Prostate gland (tissue), 2 donors: Measurements from ENCODE around the gene MAMDC2. TPM values are rescaled to one million over a fixed set of nuclear protein-coding genes. Genes with fewer than 3 reads are reported as not detected.

ENCODE experiments used
- DNase-seq: peaks from one replicate; pipeline ENCODE4 v3.0.0-alpha.2; 2019; ENCODE audit warnings: low spot score
- H3K27ac ChIP-seq, 2 donors: fragments of 200-600 bp; sonication (generic); 2 replicates each; pipeline ENCODE4 v1.5.1; 2017 to 2019
- H3K27me3 ChIP-seq: fragments of 200-600 bp; sonication (generic); replicated peaks from 2 replicates; pipeline ENCODE4 v1.5.1; 2019; ENCODE audit not compliant: insufficient read depth
- H3K36me3 ChIP-seq, 2 donors: fragments of 200-600 bp; sonication (generic); 1 replicate in 1 of 2; 2 replicates in 1 of 2; pipeline versions ENCODE4 v1.5.1 to v1.8.1; 2017 to 2019
- H3K4me1 ChIP-seq: fragments of 200-600 bp; sonication (generic); replicated peaks from 2 replicates; pipeline ENCODE4 v1.5.1; 2019
- H3K4me3 ChIP-seq, 2 donors: fragments of 200-600 bp; sonication (generic); 2 replicates each; pipeline ENCODE4 v1.5.1; 2017 to 2019
- H3K9me3 ChIP-seq: fragments of 200-600 bp; sonication (generic); 2 replicates; pipeline ENCODE4 v1.5.1; 2017
- CTCF ChIP-seq, 4 experiments: fragments of 200-600 bp in 2 of 4; fragments of 450-650 bp in 2 of 4; sonication (generic) in 2 of 4; IDR thresholded peaks; 1 replicate in 3 of 4; 2 replicates in 1 of 4; pipeline ENCODE4 v1.5.1; 2016 to 2019; ENCODE audit warnings: antibody characterized with exemption in 4 of 4, mild to moderate bottlenecking in 2 of 4, moderate library complexity in 2 of 4
- POLR2A ChIP-seq: fragments of 450-650 bp; IDR thresholded peaks from one replicate; pipeline ENCODE4 v1.6.1; 2016; ENCODE audit warnings: antibody characterized with exemption, mild to moderate bottlenecking
- POLR2AphosphoS5 ChIP-seq: sonication (generic); formaldehyde crosslinking; IDR thresholded peaks from one replicate; pipeline ENCODE4 v1.6.1; 2017; ENCODE audit warnings: antibody characterized with exemption
- WGBS: methylation state at CpG from one replicate; pipeline ENCODE4 v1.1.5; 2018; 5-methylcytosine and 5-hydroxymethylcytosine counted together
- intact Hi-C: fragments of 100-400 bp; cut with DNase I; formaldehyde crosslinking; loops from one replicate; pipeline ENCODE4 v1.14.2; 2022
- total RNA-seq, 2 donors: library from RNA; depleted of rRNA; stranded (reverse); fragments of >200 nt; gene quantifications; one replicate each; pipeline ENCODE4 v1.1.0, GENCODE V29; 2016

MAMDC2 gene
- total RNA-seq, 2 donors from 2014 or later, result 4.2 to 33.8 TPM

- DNase-seq, result no peak
- no peaks in the 10 kb centered on the region for H3K36me3 ChIP-seq
- H3K4me3 ChIP-seq, result no peak overlapping the region
- intact Hi-C loops, result no loop called here
- WGBS, result 58% methylated on average over 16 of the region's 16 CpGs
- no peaks in the 10 kb centered on the region for H3K4me1 ChIP-seq
- TF ChIP-seq POLR2A (no peak), POLR2AphosphoS5 (no peak), CTCF (IDR thresholded peaks at IDR 0.05) (no peak)
- no peaks in the 10 kb centered on the region for H3K9me3 ChIP-seq
- H3K27me3 ChIP-seq, result no peaks in the 10 kb centered on the region
- no peak overlapping the region for H3K27ac ChIP-seq
Observed at GRCh38 chr9:70217029-70217428, 173.4 kb downstream of the MAMDC2 start.

DNA sequence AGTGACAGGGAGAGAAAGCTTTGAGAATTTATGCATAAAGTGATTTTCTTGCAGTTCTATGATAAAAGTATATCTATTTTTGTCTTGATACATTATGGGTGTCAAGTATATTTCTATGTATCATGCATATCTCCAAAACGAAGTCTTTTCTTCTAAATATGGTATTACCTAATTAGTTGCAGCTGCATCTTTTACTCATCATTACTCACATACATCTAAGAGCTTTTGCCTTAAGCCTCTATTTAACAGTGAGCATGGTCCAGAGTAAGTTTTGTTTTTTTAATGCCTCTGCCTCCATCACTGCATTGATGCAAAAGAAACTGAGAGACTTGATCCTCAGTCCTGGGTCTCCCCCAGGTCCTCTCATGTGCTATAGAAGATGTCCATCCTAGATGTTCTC is 175.1 kb downstream of the MAMDC2 start:
- 79% methylated on average over 1 of the region's 1 CpG for WGBS
- H3K36me3 ChIP-seq, result no peaks in the 10 kb centered on the region
- no peak for DNase-seq
- no peaks in the 10 kb centered on the region for H3K4me1 ChIP-seq
- no peak overlapping the region for H3K27ac ChIP-seq
- intact Hi-C loops, result no loop called here
- TF ChIP-seq POLR2A (no peak), POLR2AphosphoS5 (no peak), CTCF (IDR thresholded peaks at IDR 0.05) (no peak)
- H3K4me3 ChIP-seq, result no peak overlapping the region
- H3K9me3 ChIP-seq, result no peaks in the 10 kb centered on the region
- H3K27me3 ChIP-seq, result no peaks in the 10 kb centered on the region

DNA sequence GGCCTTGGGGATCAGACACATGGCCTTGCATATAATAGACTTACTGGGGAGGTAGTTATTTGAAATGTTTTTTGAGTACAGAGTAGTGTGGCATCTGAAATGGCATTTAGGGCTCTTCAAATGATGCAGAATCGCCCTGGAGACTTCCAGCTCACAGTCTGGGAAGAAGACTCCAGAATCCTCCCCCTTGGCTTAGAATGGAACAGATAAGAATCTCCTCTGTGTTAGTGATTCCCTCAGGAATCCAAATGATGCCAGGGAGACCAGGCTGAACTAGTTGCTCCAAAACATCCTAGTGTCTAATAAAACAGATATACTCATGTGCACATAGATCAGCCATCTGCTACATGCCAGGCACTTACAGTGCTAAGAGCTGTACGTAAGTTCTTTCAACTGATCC is 176.6 kb downstream of the MAMDC2 start:
- Histone ChIP-seq H3K36me3 (no peaks in the 10 kb centered on the region), H3K27ac (no peak overlapping the region), H3K27me3 (no peaks in the 10 kb centered on the region), H3K9me3 (no peaks in the 10 kb centered on the region), H3K4me1 (no peaks in the 10 kb centered on the region), H3K4me3 (no peak overlapping the region)
- TF ChIP-seq POLR2AphosphoS5 (no peak), POLR2A (no peak), CTCF (IDR thresholded peaks at IDR 0.05) (no peak)
- WGBS, result 87% methylated on average over 2 of the region's 2 CpGs
- intact Hi-C loops, result loop anchor here (10.0 kb wide), 2 partner anchors 75 to 245 kb away; no protein-coding TSS in a partner anchor
- DNase-seq, result no peak

DNA sequence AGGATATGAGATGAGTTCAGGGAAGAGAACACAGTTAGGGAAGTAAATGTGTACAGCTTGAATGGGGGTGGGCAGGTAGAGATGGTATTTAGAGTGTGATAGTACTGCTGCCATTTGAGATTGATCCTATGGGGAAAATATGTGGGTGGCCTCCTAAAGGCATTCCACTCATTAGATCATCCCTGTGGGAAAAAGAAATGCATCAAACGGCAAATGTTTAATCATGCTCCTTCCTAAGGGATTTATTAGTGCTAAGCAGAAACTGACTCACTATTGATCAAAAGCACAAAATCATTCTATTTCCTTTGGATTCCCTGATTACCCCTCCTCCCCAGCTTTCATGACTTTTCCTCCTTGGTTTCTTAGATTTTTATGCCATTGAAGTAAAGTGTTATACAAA is 178.7 kb downstream of the MAMDC2 start:
- H3K27me3 ChIP-seq, result no peaks in the 10 kb centered on the region
- 84% methylated on average over 1 of the region's 1 CpG for WGBS
- intact Hi-C loops, result loop anchor here (10.0 kb wide), 2 partner anchors 78 to 248 kb away; no protein-coding TSS in a partner anchor

More for the DNA sequence above, 178.7 kb downstream of the MAMDC2 start:
- Histone ChIP-seq H3K27ac (no peak overlapping the region), H3K4me3 (no peak overlapping the region), H3K9me3 (no peaks in the 10 kb centered on the region), H3K4me1 (no peaks in the 10 kb centered on the region), H3K36me3 (no peaks in the 10 kb centered on the region)
- DNase-seq, result no peak
- TF ChIP-seq POLR2AphosphoS5 (no peak), CTCF (IDR thresholded peaks at IDR 0.05) (no peak), POLR2A (no peak)
